Measurements from ENCODE around the gene EIF1AD.

GRCh38 chr11:66042996-66043906, 41.3 kb upstream of the EIF1AD start:
- TF ChIP-seq CTCF (IDR thresholded peaks at IDR 0.05) (no peak), EZH2phosphoT487 (IDR thresholded peaks at IDR 0.05) (no peak), EZH2 (IDR thresholded peaks at IDR 0.05) (no peak)
